Panc1 (cell line): Measurements from ENCODE around the gene CSE1L. TPM values are rescaled to one million over a fixed set of nuclear protein-coding genes. Genes with fewer than 3 reads are reported as not detected.

Source experiments
- ATAC-seq: fragments of 200-7000 bp; cut with Tn5 transposase; 2 replicates; pipeline ENCODE4 v1.9.1; 2020; ENCODE audit warnings: mild to moderate bottlenecking, moderate library complexity
- BruUV-seq: library from RNA; stranded (reverse); fragments of 400-500 nt; replicated peaks from 2 replicates; lab custom pipeline; 2021; lab: Mats Ljungman, UMichigan
- CTCF ChIA-PET: fragments of 300-600 bp; sonication (Branson Sonifier 250); formaldehyde crosslinking; loops from one replicate; lab custom pipeline; 2022; ENCODE audit warnings: antibody characterized with exemption; lab: Charles Lee
- POLR2A ChIA-PET: fragments of 300-600 bp; sonication (Branson Sonifier 250); formaldehyde crosslinking; loops from one replicate; lab custom pipeline; 2022; ENCODE audit warnings: antibody characterized with exemption; lab: Charles Lee
- DNase-seq: peaks from one replicate; pipeline ENCODE4 v3.0.0-alpha.2; 2010; ENCODE audit warnings: low read depth, low spot score
- H3K27ac ChIP-seq: 2 replicates; pipeline ENCODE4 v1.5.1; 2011; ENCODE audit warnings: mild to moderate bottlenecking, low read length, inconsistent platforms
- H3K27me3 ChIP-seq: fragments of 200-500 bp; sonication (Bioruptor generic); 2 replicates; pipeline ENCODE4 v1.6.0; 2014; ENCODE audit warnings: low read length, inconsistent platforms; ENCODE audit not compliant: control insufficient read depth, insufficient read depth
- H3K36me3 ChIP-seq: fragments of 200-500 bp; sonication (Bioruptor generic); 2 replicates; pipeline ENCODE4 v1.5.1; 2014; ENCODE audit warnings: inconsistent platforms, mild to moderate bottlenecking, low read length, moderate library complexity; ENCODE audit not compliant: control insufficient read depth, insufficient read depth
- H3K4me1 ChIP-seq: 2 replicates; pipeline ENCODE4 v1.5.1; 2011; ENCODE audit warnings: inconsistent platforms, mild to moderate bottlenecking, low read length, moderate library complexity; ENCODE audit not compliant: control insufficient read depth, insufficient read depth
- H3K4me3 ChIP-seq, 2 experiments: 2 replicates each; pipeline ENCODE4 v1.5.1; 2011 to 2012; ENCODE audit warnings: low read depth in 2 of 2, low read length in 2 of 2, mild to moderate bottlenecking in 2 of 2, inconsistent platforms in 1 of 2, moderate library complexity in 1 of 2
- H3K9me3 ChIP-seq: fragments of 200-500 bp; sonication (Bioruptor generic); 2 replicates; pipeline ENCODE4 v1.5.1; 2014; ENCODE audit warnings: low read depth, mild to moderate bottlenecking, inconsistent platforms, low read length, moderate library complexity; ENCODE audit not compliant: control insufficient read depth, insufficient read depth
- POLR2AphosphoS5 ChIP-seq: IDR thresholded peaks from 2 replicates; pipeline ENCODE4 v1.6.1; 2012; ENCODE audit warnings: mild to moderate bottlenecking, low read depth, low read length, moderate library complexity
- SIN3A ChIP-seq: IDR thresholded peaks from 2 replicates; pipeline ENCODE4 v1.6.1; 2012; ENCODE audit warnings: low read depth, mild to moderate bottlenecking, low read length, moderate library complexity, borderline replicate concordance; ENCODE audit not compliant: insufficient read depth
- TCF7L2 ChIP-seq: IDR thresholded peaks from 2 replicates; pipeline ENCODE4 v1.6.1; 2011; ENCODE audit warnings: mild to moderate bottlenecking, low read depth, low read length, inconsistent platforms
- in situ Hi-C: cut with HindIII; loops from 2 replicates; pipeline ENCODE4 v1.10.0; 2016; ENCODE audit warnings: low sequenced_read_pairs, low pct_unique_long_range_greater_than_20kb
- intact Hi-C: fragments of 100-400 bp; cut with micrococcal nuclease; formaldehyde crosslinking; loops from one replicate; pipeline ENCODE4 v1.10.0; 2022; ENCODE audit not compliant: unreplicated experiment
- total RNA-seq: library from RNA; stranded (reverse); gene quantifications from one replicate; pipeline ENCODE4 v1.2.1, GENCODE V29; 2021; ENCODE audit not compliant: unreplicated experiment
- TF ChIP-seq, protein P1 (sequence below), 2 experiments: IDR thresholded peaks; 2 replicates each; pipeline ENCODE4 v1.6.1; 2011 to 2012; ENCODE audit warnings: low read depth in 2 of 2, control low read depth in 1 of 2, low read length in 1 of 2, mild to moderate bottlenecking in 1 of 2, moderate library complexity in 1 of 2; ENCODE audit not compliant: insufficient read depth in 1 of 2
- TF ChIP-seq, protein P2 (sequence below): fragments of 450-650 bp; IDR thresholded peaks from 2 replicates; pipeline ENCODE4 v1.5.1; 2017; ENCODE audit warnings: mild to moderate bottlenecking

CSE1L gene
- total RNA-seq, 1 experiment from 2014 or later, result 133 TPM

DNA sequence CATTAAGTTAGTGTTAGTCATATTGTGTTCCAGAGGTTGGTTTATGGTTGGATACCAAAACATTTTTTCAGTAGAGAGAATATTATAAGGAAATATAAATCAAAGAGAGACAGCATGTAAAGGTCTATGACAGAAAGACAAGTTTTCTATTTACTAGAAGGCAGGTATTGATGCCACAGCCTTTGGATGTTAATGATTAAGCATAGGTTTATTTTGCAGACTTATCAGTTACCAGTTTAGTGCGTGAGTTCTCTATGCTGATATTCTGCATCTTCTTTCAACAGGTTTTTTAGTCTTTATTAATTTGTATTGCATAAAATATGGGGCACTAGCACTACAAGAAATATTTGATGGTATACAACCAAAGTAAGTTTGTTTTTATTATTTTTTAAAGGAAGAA lies 45.6 kb downstream of the CSE1L start:
- Histone ChIP-seq H3K27ac (no peak overlapping the region), H3K36me3 (peaks cover 60% of the 10 kb centered on the region), H3K9me3 (no peaks in the 10 kb centered on the region), H3K27me3 (no peaks in the 10 kb centered on the region), H3K4me3 (no peak overlapping the region), H3K4me1 (no peaks in the 10 kb centered on the region)
- TF ChIP-seq TCF7L2 (no peak), POLR2AphosphoS5 (no peak), SIN3A (no peak)
- TF ChIP-seq, protein P1, sequence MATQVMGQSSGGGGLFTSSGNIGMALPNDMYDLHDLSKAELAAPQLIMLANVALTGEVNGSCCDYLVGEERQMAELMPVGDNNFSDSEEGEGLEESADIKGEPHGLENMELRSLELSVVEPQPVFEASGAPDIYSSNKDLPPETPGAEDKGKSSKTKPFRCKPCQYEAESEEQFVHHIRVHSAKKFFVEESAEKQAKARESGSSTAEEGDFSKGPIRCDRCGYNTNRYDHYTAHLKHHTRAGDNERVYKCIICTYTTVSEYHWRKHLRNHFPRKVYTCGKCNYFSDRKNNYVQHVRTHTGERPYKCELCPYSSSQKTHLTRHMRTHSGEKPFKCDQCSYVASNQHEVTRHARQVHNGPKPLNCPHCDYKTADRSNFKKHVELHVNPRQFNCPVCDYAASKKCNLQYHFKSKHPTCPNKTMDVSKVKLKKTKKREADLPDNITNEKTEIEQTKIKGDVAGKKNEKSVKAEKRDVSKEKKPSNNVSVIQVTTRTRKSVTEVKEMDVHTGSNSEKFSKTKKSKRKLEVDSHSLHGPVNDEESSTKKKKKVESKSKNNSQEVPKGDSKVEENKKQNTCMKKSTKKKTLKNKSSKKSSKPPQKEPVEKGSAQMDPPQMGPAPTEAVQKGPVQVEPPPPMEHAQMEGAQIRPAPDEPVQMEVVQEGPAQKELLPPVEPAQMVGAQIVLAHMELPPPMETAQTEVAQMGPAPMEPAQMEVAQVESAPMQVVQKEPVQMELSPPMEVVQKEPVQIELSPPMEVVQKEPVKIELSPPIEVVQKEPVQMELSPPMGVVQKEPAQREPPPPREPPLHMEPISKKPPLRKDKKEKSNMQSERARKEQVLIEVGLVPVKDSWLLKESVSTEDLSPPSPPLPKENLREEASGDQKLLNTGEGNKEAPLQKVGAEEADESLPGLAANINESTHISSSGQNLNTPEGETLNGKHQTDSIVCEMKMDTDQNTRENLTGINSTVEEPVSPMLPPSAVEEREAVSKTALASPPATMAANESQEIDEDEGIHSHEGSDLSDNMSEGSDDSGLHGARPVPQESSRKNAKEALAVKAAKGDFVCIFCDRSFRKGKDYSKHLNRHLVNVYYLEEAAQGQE (IDR thresholded peaks at IDR 0.05; ENCODE audit: insufficient read depth in 1 of 2, low read depth in 2 of 2, low read length in 1 of 2), result no peak
- TF ChIP-seq, protein P2, sequence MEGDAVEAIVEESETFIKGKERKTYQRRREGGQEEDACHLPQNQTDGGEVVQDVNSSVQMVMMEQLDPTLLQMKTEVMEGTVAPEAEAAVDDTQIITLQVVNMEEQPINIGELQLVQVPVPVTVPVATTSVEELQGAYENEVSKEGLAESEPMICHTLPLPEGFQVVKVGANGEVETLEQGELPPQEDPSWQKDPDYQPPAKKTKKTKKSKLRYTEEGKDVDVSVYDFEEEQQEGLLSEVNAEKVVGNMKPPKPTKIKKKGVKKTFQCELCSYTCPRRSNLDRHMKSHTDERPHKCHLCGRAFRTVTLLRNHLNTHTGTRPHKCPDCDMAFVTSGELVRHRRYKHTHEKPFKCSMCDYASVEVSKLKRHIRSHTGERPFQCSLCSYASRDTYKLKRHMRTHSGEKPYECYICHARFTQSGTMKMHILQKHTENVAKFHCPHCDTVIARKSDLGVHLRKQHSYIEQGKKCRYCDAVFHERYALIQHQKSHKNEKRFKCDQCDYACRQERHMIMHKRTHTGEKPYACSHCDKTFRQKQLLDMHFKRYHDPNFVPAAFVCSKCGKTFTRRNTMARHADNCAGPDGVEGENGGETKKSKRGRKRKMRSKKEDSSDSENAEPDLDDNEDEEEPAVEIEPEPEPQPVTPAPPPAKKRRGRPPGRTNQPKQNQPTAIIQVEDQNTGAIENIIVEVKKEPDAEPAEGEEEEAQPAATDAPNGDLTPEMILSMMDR, result no peak
- in situ Hi-C loops, result no loop called here
- BruUV-seq, result no TSS peak
- intact Hi-C loops, result no loop called here
- no peak for ATAC-seq
- CTCF ChIA-PET, result no interaction called here
- POLR2A ChIA-PET, result no interaction called here
- DNase-seq, result no peak

DNA sequence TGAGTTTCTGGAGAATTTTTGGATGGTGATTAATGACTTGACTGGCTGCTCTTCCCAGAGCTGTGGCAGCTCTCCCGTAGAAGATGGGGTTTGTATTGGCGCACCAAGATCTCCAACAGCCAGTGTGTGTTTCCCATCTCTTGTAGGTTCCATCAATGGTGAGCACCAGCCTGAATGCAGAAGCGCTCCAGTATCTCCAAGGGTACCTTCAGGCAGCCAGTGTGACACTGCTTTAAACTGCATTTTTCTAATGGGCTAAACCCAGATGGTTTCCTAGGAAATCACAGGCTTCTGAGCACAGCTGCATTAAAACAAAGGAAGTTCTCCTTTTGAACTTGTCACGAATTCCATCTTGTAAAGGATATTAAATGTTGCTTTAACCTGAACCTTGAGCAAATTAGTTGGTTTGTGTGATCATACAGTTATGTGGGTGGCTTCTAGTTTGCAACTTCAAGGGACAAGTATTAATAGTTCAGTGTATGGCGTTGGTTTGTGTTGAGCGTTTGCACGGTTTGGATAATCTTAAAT lies 50.2 kb downstream of the CSE1L start:
- H3K9me3 ChIP-seq, result no peaks in the 10 kb centered on the region
- CTCF ChIA-PET, result no interaction called here
- ATAC-seq (no peak), DNase-seq (no peak)
- BruUV-seq, result no TSS peak
- peaks cover 49% of the 10 kb centered on the region for H3K36me3 ChIP-seq
- H3K27me3 ChIP-seq, result no peaks in the 10 kb centered on the region
- intact Hi-C loops (no loop called here), in situ Hi-C loops (no loop called here)
- TF ChIP-seq POLR2AphosphoS5, result no peak
- TF ChIP-seq SIN3A, result no peak
- TF ChIP-seq, protein P1 (IDR thresholded peaks at IDR 0.05; ENCODE audit: insufficient read depth in 1 of 2, low read depth in 2 of 2, low read length in 1 of 2), result no peak
- no peak for TF ChIP-seq TCF7L2
- TF ChIP-seq, protein P2, result no peak
- no peaks in the 10 kb centered on the region for H3K4me1 ChIP-seq
- POLR2A ChIA-PET, result no interaction called here
- H3K27ac ChIP-seq, result no peak overlapping the region
- no peak overlapping the region for H3K4me3 ChIP-seq
